HTR-8/SVneo (cell line): ENCODE data around the gene SLC4A1.
"Not testable (repeated sequence)": the region's sequence is repeated elsewhere in the genome, so short reads cannot be mapped to it uniquely, and the experiment has no call there.

Experiments
- DNase-seq: peaks from one replicate; pipeline ENCODE4 v3.0.0; 2011; ENCODE audit warnings: low spot score, mixed read lengths; ENCODE audit not compliant: insufficient read length
- FAIRE-seq: peaks from 2 replicates; lab custom pipeline; 2011; peaks lifted over from hg19 to GRCh38; lab: Jason Lieb, UNC

Gene SLC4A1

GRCh38 chr17:44258811-44259351 is 9.1 kb downstream of the SLC4A1 start:
- FAIRE-seq (peak; percentile 26), DNase-seq (no peak)

GRCh38 chr17:44257815-44258760 is 9.8 kb downstream of the SLC4A1 start:
- no peak for DNase-seq
- no peak for FAIRE-seq

GRCh38 chr17:44256671-44257070 is 11.3 kb downstream of the SLC4A1 start:
- no peak for DNase-seq
- peak; percentile 97 for FAIRE-seq

- no peak for DNase-seq
- FAIRE-seq = peak; percentile 88
Observed at GRCh38 chr17:44255915-44256314, 12.0 kb downstream of the SLC4A1 start.

DNA sequence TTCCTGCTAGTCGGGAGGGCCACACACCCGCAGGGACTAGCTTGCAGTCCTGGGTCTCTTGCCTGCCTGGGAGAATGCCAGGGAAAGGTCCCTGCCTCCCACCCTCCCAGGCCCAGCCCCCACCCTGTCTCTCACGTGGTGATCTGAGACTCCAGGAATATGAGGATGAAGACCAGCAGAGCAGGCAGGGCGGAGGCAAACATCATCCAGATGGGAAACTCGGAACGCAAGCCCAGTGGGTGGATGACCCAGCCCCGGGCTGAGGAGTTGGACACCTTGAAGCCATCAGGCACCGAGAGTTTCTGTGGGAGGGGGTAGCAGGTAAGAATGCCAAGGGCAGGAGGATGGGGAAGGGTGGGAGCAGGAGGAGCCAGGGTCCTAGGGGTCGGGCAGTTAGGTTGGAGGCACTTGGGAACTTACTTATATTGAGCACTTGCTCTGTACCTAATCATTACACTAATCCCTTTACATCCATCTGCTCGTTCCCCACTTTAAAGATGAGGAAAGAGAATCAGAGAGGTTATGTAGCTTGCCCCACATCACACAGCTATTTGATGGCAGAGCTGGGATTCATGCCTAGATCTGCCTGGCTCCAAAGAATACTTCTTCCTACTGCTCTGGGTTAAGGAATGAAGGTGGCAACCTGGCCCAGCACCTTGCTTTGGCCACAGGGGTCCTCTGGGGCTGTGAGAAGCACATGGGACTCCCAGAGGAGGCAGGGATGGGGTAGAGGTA is 13.4 kb downstream of the SLC4A1 start:
- FAIRE-seq = peak; percentile 60

GRCh38 chr17:44253006-44253405 is 14.9 kb downstream of the SLC4A1 start:
- FAIRE-seq (peak; percentile 23), DNase-seq (no peak)

More for the DNA sequence above, 13.4 kb downstream of the SLC4A1 start:
- no peak for DNase-seq

- DNase-seq (no peak), FAIRE-seq (no peak)
Observed at GRCh38 chr17:44251062-44251461, 16.9 kb downstream of the SLC4A1 start.

GRCh38 chr17:44249501-44250246 is 18.3 kb downstream of the SLC4A1 start:
- DNase-seq (no peak), FAIRE-seq (peak; percentile 33)

DNA sequence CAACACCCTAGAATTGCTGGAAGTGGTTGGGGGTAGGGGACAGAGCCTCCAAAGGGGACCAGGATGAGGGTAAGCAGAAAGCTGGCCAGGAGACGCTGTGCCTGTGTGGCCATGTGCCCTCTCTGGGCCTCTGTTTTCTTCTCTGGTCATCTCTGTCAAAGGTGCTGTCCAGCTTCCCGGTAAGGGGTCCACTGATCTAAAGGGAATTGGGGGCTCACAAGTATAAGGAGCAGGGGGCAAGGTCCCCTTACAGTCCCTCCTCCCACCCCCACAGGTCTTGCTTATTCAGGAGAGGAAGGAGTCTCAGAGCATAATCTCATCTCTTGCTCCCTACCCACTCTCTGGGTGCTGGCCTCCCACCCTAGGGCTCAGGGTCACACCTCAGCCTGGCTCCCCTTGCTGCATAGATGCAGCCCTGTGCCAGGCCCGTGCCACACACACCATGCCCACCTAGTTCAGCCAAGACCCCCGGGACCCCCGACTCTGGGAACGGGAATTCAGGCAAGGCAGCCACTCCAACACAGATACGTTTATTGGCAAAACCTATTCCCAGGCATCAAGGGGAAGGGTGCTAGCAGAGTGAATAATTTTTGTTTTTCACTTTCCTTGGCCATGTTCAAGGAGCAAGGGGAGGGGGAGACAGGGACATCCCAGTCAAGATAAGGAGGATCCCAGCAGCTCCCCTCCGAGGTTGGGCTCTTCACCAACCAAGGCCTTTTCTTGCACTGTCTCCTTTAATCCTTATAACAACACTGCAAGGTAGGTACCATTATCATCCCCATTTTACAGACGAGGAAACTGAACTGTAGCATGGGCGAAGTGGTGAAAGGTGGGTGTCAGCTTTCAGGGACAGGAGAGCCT is 19.8 kb downstream of the SLC4A1 start:
- FAIRE-seq = no peak
- no peak for DNase-seq

GRCh38 chr17:44247440-44247841 is 20.5 kb downstream of the SLC4A1 start:
- DNase-seq (no peak), FAIRE-seq (no peak)

- DNase-seq (no peak), FAIRE-seq (no peak)
Observed at GRCh38 chr17:44241106-44241624, 26.8 kb downstream of the SLC4A1 start.

- FAIRE-seq, DNase-seq: not testable (repeated sequence)
Observed at GRCh38 chr17:44237886-44238285, 30.0 kb downstream of the SLC4A1 start.

- DNase-seq = no peak
- FAIRE-seq = peak; percentile 40
Observed at GRCh38 chr17:44236444-44236991, 31.4 kb downstream of the SLC4A1 start.

- peak; percentile 88 for FAIRE-seq
- peak; percentile 57 for DNase-seq
Observed at GRCh38 chr17:44235583-44235936, 32.4 kb downstream of the SLC4A1 start.

- DNase-seq = no peak
- no peak for FAIRE-seq
Observed at GRCh38 chr17:44233582-44233981, 34.4 kb downstream of the SLC4A1 start.

GRCh38 chr17:44232061-44232460 is 35.9 kb downstream of the SLC4A1 start:
- DNase-seq = no peak
- no peak for FAIRE-seq

DNA sequence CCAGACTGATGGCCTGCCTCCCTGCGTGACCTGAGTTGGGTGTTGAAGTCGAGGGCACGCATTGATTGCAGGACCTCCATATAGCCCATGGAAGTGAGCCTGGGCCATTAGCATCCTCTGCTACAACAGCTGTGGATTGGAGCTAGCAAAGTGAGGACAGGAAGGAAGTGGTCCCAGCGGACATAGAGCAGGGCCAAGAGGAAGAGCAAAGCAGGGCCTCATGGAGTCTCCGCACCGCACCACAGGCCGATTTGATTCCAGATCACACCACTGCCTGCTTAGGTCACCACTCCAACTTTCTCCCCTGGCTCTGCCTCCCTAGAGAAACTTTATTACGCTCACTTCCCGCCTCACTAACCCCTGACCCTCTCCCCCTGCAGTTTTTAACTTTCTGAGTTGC is 37.8 kb downstream of the SLC4A1 start:
- DNase-seq = no peak
- FAIRE-seq = no peak

GRCh38 chr17:44229090-44229489 is 38.8 kb downstream of the SLC4A1 start:
- FAIRE-seq (no peak), DNase-seq (no peak)

- no peak for DNase-seq
- FAIRE-seq = no peak
Observed at GRCh38 chr17:44223541-44224071, 44.3 kb downstream of the SLC4A1 start.
